Loucy (cell line): ENCODE data around the gene SLC9A5.

ENCODE experiments used
- H2AFZ ChIP-seq: fragments of 200-600 bp; sonication (generic); 2 replicates; pipeline ENCODE4 v1.6.0; 2016; ENCODE audit warnings: antibody characterized with exemption, mild to moderate bottlenecking, low read length, moderate library complexity
- H3F3A ChIP-seq: fragments of 200-600 bp; 2 replicates; pipeline ENCODE4 v1.6.0; 2016; ENCODE audit warnings: antibody characterized with exemption, low read depth, mild to moderate bottlenecking
- H3K27me3 ChIP-seq: fragments of 200-600 bp; sonication (generic); 2 replicates; pipeline ENCODE4 v1.6.1; 2014; ENCODE audit warnings: low read length, mild to moderate bottlenecking; ENCODE audit not compliant: insufficient read depth, poor library complexity, severe bottlenecking
- H3K36me3 ChIP-seq: fragments of 200-600 bp; sonication (generic); 2 replicates; pipeline ENCODE4 v1.6.1; 2016; ENCODE audit warnings: low read length; ENCODE audit not compliant: insufficient read depth
- H3K4me1 ChIP-seq: fragments of 200-600 bp; sonication (generic); 2 replicates; pipeline ENCODE4 v1.5.1; 2014; ENCODE audit warnings: low read length, mild to moderate bottlenecking; ENCODE audit not compliant: insufficient read depth, poor library complexity, severe bottlenecking
- H3K4me2 ChIP-seq: fragments of 200-600 bp; sonication (generic); 2 replicates; pipeline ENCODE4 v1.6.0; 2014; ENCODE audit warnings: antibody characterized with exemption, low read length, low read depth, mild to moderate bottlenecking; ENCODE audit not compliant: poor library complexity, severe bottlenecking
- H3K4me3 ChIP-seq: fragments of 200-600 bp; sonication (generic); 2 replicates; pipeline ENCODE4 v1.5.1; 2014; ENCODE audit warnings: low read length, mild to moderate bottlenecking, mixed read lengths; ENCODE audit not compliant: poor library complexity, severe bottlenecking
- H3K79me2 ChIP-seq: fragments of 200-600 bp; sonication (generic); 2 replicates; pipeline ENCODE4 v1.6.1; 2014; ENCODE audit warnings: low read length; ENCODE audit not compliant: insufficient read depth
- H3K9ac ChIP-seq: fragments of 200-600 bp; sonication (generic); 2 replicates; pipeline ENCODE4 v1.6.0; 2014; ENCODE audit warnings: mild to moderate bottlenecking, low read depth, low read length, moderate library complexity; ENCODE audit not compliant: poor library complexity, severe bottlenecking
- H3K9me2 ChIP-seq: fragments of 200-600 bp; sonication (generic); replicated peaks from 2 replicates; pipeline ENCODE4 v1.6.1; 2016; ENCODE audit warnings: low read depth, low read length, mixed read lengths
- H3K9me3 ChIP-seq: fragments of 200-600 bp; sonication (generic); 2 replicates; pipeline ENCODE4 v1.6.1; 2014; ENCODE audit warnings: mild to moderate bottlenecking, antibody characterized with exemption, low read length, low read depth; ENCODE audit not compliant: insufficient read depth
- H4K20me1 ChIP-seq: fragments of 200-600 bp; sonication (generic); 2 replicates; pipeline ENCODE4 v1.6.0; 2014; ENCODE audit warnings: antibody characterized with exemption, low read length, mild to moderate bottlenecking; ENCODE audit not compliant: insufficient read depth, poor library complexity, severe bottlenecking
- CTCF ChIP-seq: fragments of 200-600 bp; sonication (generic); conservative IDR thresholded peaks from 2 replicates; pipeline ENCODE4 v1.5.1; 2014; ENCODE audit warnings: mild to moderate bottlenecking, antibody characterized with exemption, low read length
- EZH2phosphoT487 ChIP-seq: fragments of 200-600 bp; IDR thresholded peaks from 2 replicates; pipeline ENCODE4 v1.6.1; 2018; ENCODE audit warnings: antibody characterized with exemption, mild to moderate bottlenecking, moderate library complexity, borderline replicate concordance

Gene SLC9A5

GRCh38 chr16:67317853-67318252, 69.1 kb downstream of the SLC9A5 start:
- no peak overlapping the region for H3K4me2 ChIP-seq
- no peaks in the 10 kb centered on the region for H3K9me3 ChIP-seq
- no peaks in the 10 kb centered on the region for H3K4me1 ChIP-seq
- no peaks in the 10 kb centered on the region for H3K27me3 ChIP-seq
- no peaks in the 10 kb centered on the region for H4K20me1 ChIP-seq
- H3K9ac ChIP-seq, result no peak overlapping the region
- H3K36me3 ChIP-seq, result no peaks in the 10 kb centered on the region
- no peaks in the 10 kb centered on the region for H3F3A ChIP-seq
- no peaks in the 10 kb centered on the region for H3K9me2 ChIP-seq
- no peak overlapping the region for H2AFZ ChIP-seq
- no peaks in the 10 kb centered on the region for H3K79me2 ChIP-seq
- no peak overlapping the region for H3K4me3 ChIP-seq
- no peak for TF ChIP-seq CTCF
- no peak for TF ChIP-seq EZH2phosphoT487
